Prostate gland (tissue), 2 donors: ENCODE measurements around the gene PALM3. TPM values are rescaled to one million over a fixed set of nuclear protein-coding genes. Genes with fewer than 3 reads are reported as not detected.
"Not testable (repeated sequence)": the region's sequence is repeated elsewhere in the genome, so short reads cannot be mapped to it uniquely, and the experiment has no call there.

Source experiments
- DNase-seq: peaks from one replicate; pipeline ENCODE4 v3.0.0-alpha.2; 2019; ENCODE audit warnings: low spot score
- H3K27ac ChIP-seq, 2 donors: fragments of 200-600 bp; sonication (generic); 2 replicates each; pipeline ENCODE4 v1.5.1; 2017 to 2019
- H3K27me3 ChIP-seq: fragments of 200-600 bp; sonication (generic); replicated peaks from 2 replicates; pipeline ENCODE4 v1.5.1; 2019; ENCODE audit not compliant: insufficient read depth
- H3K36me3 ChIP-seq, 2 donors: fragments of 200-600 bp; sonication (generic); 1 replicate in 1 of 2; 2 replicates in 1 of 2; pipeline versions ENCODE4 v1.5.1 to v1.8.1; 2017 to 2019
- H3K4me1 ChIP-seq: fragments of 200-600 bp; sonication (generic); replicated peaks from 2 replicates; pipeline ENCODE4 v1.5.1; 2019
- H3K4me3 ChIP-seq, 2 donors: fragments of 200-600 bp; sonication (generic); 2 replicates each; pipeline ENCODE4 v1.5.1; 2017 to 2019
- H3K9me3 ChIP-seq: fragments of 200-600 bp; sonication (generic); 2 replicates; pipeline ENCODE4 v1.5.1; 2017
- POLR2A ChIP-seq: fragments of 450-650 bp; IDR thresholded peaks from one replicate; pipeline ENCODE4 v1.6.1; 2016; ENCODE audit warnings: antibody characterized with exemption, mild to moderate bottlenecking
- POLR2AphosphoS5 ChIP-seq: sonication (generic); formaldehyde crosslinking; IDR thresholded peaks from one replicate; pipeline ENCODE4 v1.6.1; 2017; ENCODE audit warnings: antibody characterized with exemption
- WGBS: methylation state at CpG from one replicate; pipeline ENCODE4 v1.1.5; 2018; 5-methylcytosine and 5-hydroxymethylcytosine counted together
- intact Hi-C: fragments of 100-400 bp; cut with DNase I; formaldehyde crosslinking; loops from one replicate; pipeline ENCODE4 v1.14.2; 2022
- total RNA-seq, 2 donors: library from RNA; depleted of rRNA; stranded (reverse); fragments of >200 nt; gene quantifications; one replicate each; pipeline ENCODE4 v1.1.0, GENCODE V29; 2016
- TF ChIP-seq, protein P1 (sequence below), 4 experiments: fragments of 200-600 bp in 2 of 4; fragments of 450-650 bp in 2 of 4; sonication (generic) in 2 of 4; IDR thresholded peaks; 1 replicate in 3 of 4; 2 replicates in 1 of 4; pipeline ENCODE4 v1.5.1; 2016 to 2019; ENCODE audit warnings: antibody characterized with exemption in 4 of 4, mild to moderate bottlenecking in 2 of 4, moderate library complexity in 2 of 4

The PALM3 gene
- total RNA-seq, 2 donors from 2014 or later = 1.8 to 16.1 TPM

DNA sequence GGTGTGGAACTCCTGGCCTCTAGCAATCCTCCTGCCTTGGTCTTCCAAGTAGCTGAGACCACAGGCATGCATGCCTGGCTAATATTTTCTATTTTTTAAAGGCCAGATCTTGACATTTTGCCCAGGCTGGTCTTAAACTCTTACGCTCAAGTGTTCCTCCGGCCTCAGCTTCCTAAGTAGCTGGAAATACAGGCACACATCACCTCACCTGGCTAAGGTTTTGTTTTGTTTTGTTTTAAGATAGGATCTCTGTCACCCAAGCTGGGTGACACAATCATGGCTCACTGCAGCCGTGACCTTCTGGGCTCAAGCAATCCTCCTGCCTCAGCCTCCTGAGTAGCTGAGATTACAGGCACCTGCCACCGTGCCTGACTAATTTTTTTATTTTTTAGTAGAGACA lies 39.4 kb downstream of the PALM3 start:
- Histone ChIP-seq H3K4me3 (no peak overlapping the region), H3K27me3 (no peaks in the 10 kb centered on the region), H3K4me1 (no peaks in the 10 kb centered on the region), H3K36me3 (no peaks in the 10 kb centered on the region), H3K9me3 (no peaks in the 10 kb centered on the region), H3K27ac (no peak overlapping the region)
- WGBS = 76% methylated on average over 4 of the region's 4 CpGs
- no peak for DNase-seq
- TF ChIP-seq POLR2AphosphoS5 = no peak
- TF ChIP-seq, protein P1, sequence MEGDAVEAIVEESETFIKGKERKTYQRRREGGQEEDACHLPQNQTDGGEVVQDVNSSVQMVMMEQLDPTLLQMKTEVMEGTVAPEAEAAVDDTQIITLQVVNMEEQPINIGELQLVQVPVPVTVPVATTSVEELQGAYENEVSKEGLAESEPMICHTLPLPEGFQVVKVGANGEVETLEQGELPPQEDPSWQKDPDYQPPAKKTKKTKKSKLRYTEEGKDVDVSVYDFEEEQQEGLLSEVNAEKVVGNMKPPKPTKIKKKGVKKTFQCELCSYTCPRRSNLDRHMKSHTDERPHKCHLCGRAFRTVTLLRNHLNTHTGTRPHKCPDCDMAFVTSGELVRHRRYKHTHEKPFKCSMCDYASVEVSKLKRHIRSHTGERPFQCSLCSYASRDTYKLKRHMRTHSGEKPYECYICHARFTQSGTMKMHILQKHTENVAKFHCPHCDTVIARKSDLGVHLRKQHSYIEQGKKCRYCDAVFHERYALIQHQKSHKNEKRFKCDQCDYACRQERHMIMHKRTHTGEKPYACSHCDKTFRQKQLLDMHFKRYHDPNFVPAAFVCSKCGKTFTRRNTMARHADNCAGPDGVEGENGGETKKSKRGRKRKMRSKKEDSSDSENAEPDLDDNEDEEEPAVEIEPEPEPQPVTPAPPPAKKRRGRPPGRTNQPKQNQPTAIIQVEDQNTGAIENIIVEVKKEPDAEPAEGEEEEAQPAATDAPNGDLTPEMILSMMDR (IDR thresholded peaks at IDR 0.05) = no peak
- TF ChIP-seq POLR2A = no peak
- intact Hi-C loops = no loop called here

DNA sequence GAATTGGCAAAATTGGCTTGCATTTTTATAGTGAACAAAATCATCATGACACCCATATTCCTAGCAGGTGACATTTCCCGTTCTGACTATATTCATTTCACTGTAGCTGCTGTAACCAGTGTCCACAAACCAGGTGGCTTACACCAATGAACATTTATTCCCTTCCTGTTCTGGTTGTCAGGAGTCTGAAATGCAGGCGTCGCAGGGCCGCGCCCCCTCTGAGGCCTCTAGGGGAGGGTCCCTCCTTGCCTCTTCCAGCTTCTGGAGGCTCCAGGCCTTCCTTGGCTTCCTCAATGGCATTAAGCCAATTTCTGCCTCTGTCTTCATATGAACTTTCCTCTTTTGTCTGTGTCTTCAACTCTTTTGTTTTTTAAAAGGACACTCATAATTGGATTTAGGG lies 40.4 kb downstream of the PALM3 start:
- WGBS = 62% methylated on average over 5 of the region's 5 CpGs
- TF ChIP-seq, protein P1 (IDR thresholded peaks at IDR 0.05) = no peak
- TF ChIP-seq POLR2A (no peak), POLR2AphosphoS5 (no peak)
- H3K36me3 ChIP-seq = no peaks in the 10 kb centered on the region
- H3K27ac ChIP-seq = no peak overlapping the region
- H3K9me3 ChIP-seq = no peaks in the 10 kb centered on the region
- H3K4me1 ChIP-seq = no peaks in the 10 kb centered on the region
- no peak overlapping the region for H3K4me3 ChIP-seq
- no peaks in the 10 kb centered on the region for H3K27me3 ChIP-seq
- DNase-seq = no peak
- intact Hi-C loops = no loop called here

DNA sequence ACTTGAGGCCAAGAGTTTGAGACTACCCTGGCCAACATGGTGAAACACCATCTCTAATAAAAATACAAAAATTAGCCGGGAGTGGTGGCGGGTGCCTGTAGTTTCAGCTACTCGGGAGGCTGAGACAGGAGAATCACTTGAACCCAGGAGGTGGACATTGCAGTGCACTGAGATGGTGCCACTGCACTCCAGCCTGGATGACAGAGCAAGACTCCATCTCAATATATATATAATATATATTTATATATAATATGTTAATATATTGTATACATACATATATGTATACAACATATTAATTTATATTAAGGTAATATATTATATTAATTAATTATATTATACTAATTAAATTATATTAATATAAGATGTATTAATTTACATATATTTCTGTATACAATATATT lies 42.1 kb downstream of the PALM3 start:
- intact Hi-C loops, H3K27ac ChIP-seq, DNase-seq, H3K9me3 ChIP-seq, H3K36me3 ChIP-seq, H3K4me1 ChIP-seq, H3K4me3 ChIP-seq, H3K27me3 ChIP-seq: not testable (repeated sequence)
- 76% methylated on average over 3 of the region's 3 CpGs for WGBS

DNA sequence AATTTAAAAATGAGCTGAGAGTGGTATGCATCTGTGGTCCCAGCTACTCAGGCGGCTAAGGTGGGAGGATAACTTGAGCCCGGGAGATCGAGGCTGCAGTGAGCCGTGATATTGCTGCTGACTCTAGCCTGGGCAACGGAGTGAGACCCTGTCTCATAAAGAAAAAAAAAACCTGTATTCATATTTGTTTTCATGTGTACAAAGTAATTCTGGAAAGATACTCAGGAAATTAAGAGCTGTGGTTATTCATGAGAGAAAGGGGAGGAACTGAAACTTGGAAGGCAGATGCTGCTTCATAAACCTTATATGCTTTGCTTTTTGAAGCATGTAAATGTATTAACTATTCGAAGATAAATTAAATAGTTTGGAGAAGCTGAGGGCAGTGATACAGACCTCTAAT lies 42.8 kb downstream of the PALM3 start:
- intact Hi-C loops = no loop called here
- no peak overlapping the region for H3K4me3 ChIP-seq
- 80% methylated on average over 6 of the region's 6 CpGs for WGBS

DNA sequence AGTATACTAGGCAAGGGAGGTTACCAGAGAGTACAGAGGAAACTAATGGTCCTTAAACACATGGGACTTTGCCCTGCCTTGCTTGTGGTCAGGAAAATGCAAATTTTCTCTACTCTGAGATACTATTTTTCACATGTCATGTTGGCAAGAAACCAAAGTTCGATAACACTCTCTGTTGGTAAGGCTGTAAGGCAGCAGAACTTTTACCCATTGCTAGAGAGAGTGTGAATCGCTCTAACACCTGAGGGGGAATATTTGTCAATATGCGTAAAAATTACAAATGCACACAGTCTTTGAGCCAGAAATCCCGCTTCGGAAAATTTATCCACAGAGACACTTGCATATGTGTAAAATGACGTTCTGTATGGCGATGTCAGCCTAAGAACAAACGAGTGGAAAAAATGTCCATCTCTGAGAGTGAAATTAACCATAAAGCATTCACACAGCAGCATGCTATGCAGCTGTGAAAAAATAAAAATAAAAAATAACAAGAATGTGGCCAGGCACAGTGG lies 46.3 kb downstream of the PALM3 start:
- intact Hi-C loops = no loop called here
- no peak overlapping the region for H3K4me3 ChIP-seq
- whole genome bisulfite sequencing = 78% methylated on average over 8 of the region's 8 CpGs

More for the DNA sequence above, 42.8 kb downstream of the PALM3 start:
- Histone ChIP-seq H3K27ac (no peak overlapping the region), H3K27me3 (no peaks in the 10 kb centered on the region), H3K9me3 (no peaks in the 10 kb centered on the region), H3K4me1 (no peaks in the 10 kb centered on the region), H3K36me3 (no peaks in the 10 kb centered on the region)
- no peak for DNase-seq
- TF ChIP-seq POLR2A (no peak), POLR2AphosphoS5 (no peak)
- TF ChIP-seq, protein P1 (IDR thresholded peaks at IDR 0.05) = no peak

More for the DNA sequence above, 46.3 kb downstream of the PALM3 start:
- DNase-seq = no peak
- TF ChIP-seq, protein P1 (IDR thresholded peaks at IDR 0.05) = no peak
- no peak for TF ChIP-seq POLR2AphosphoS5
- no peak for TF ChIP-seq POLR2A
- no peak overlapping the region for H3K27ac ChIP-seq
- no peaks in the 10 kb centered on the region for H3K9me3 ChIP-seq
- no peaks in the 10 kb centered on the region for H3K27me3 ChIP-seq
- H3K4me1 ChIP-seq = no peaks in the 10 kb centered on the region
- no peaks in the 10 kb centered on the region for H3K36me3 ChIP-seq
